ENCODE data around the gene SORL1-AS1.

Gene SORL1-AS1

GRCh38 chr11:121435132-121435531 is 17.6 kb downstream of the SORL1-AS1 start:
- H4K20me1 ChIP-seq (ENCODE audit: insufficient read depth, low read length): no peaks in the 10 kb centered on the region
- H3K4me3 ChIP-seq (ENCODE audit: insufficient read depth, low read depth, low read length): no peak overlapping the region
- CTCF ChIA-PET: interaction anchor here (1.8 kb wide), 1 partner anchor 11 kb away, joined by 6 read pairs; no protein-coding TSS in a partner anchor
- H4K91ac ChIP-seq (ENCODE audit: insufficient read depth, low read depth, low read length): no peak overlapping the region
- H2BK5ac ChIP-seq (ENCODE audit: low read depth, low read length, poor library complexity, severe bottlenecking): no peak overlapping the region
- DNase-seq (no peak), ATAC-seq (ENCODE audit: low read depth) (no peak)
- no CpG with 5 or more reads among the region's 4 CpGs for WGBS, 2 experiments (ENCODE audit: extremely low coverage in 2 of 2, insufficient read length in 1 of 2)
- H3K9me1 ChIP-seq (ENCODE audit: insufficient read depth, low read length): no peaks in the 10 kb centered on the region
- H4K8ac ChIP-seq (ENCODE audit: low read depth in 2 of 2, low read length in 2 of 2): no peak overlapping the region
- H3K18ac ChIP-seq (ENCODE audit: low read depth, low read length): no peak overlapping the region
- H3K27ac ChIP-seq (ENCODE audit: insufficient read depth, low read length): no peak overlapping the region
- no peak overlapping the region for H2AK5ac ChIP-seq (ENCODE audit: low read depth, low read length)
- no peak overlapping the region for H3K4ac ChIP-seq (ENCODE audit: low read depth, low read length)
- dilution Hi-C loops (cut with HindIII; ENCODE audit: low sequenced_read_pairs, unreplicated experiment) (no loop called here), in situ Hi-C loops (cut with MboI; ENCODE audit: low sequenced_read_pairs) (no loop called here), intact Hi-C loops (cut with micrococcal nuclease) (no loop called here)
- no peak overlapping the region for H2AK9ac ChIP-seq (replicated peaks; ENCODE audit: low read depth, low read length, poor library complexity)
- H3K23ac ChIP-seq (ENCODE audit: low read depth, low read length): no peak overlapping the region
- H3K56ac ChIP-seq (ENCODE audit: extremely low read depth, insufficient read depth, low read length): no peak overlapping the region
- no peak overlapping the region for H2BK15ac ChIP-seq (ENCODE audit: low read depth, low read length)
- H3K79me1 ChIP-seq (ENCODE audit: low read depth in 1 of 2, low read length in 2 of 2): no peaks in the 10 kb centered on the region
- H3K36me3 ChIP-seq (ENCODE audit: control insufficient read depth, insufficient read depth, low read length): no peaks in the 10 kb centered on the region
- no TSS peak for BruUV-seq (replicated peaks)
- no peak overlapping the region for H2BK120ac ChIP-seq (ENCODE audit: low read depth, low read length)
- no peaks in the 10 kb centered on the region for H3K9me3 ChIP-seq (ENCODE audit: control insufficient read depth, insufficient read depth, low read length)
- no peak for TF ChIP-seq BHLHE40 (IDR thresholded peaks at IDR 0.05; ENCODE audit: low read depth, low read length)
- TF ChIP-seq, protein P1, sequence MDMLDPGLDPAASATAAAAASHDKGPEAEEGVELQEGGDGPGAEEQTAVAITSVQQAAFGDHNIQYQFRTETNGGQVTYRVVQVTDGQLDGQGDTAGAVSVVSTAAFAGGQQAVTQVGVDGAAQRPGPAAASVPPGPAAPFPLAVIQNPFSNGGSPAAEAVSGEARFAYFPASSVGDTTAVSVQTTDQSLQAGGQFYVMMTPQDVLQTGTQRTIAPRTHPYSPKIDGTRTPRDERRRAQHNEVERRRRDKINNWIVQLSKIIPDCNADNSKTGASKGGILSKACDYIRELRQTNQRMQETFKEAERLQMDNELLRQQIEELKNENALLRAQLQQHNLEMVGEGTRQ (IDR thresholded peaks at IDR 0.05; ENCODE audit: low read depth, low read length): no peak
- no peak for TF ChIP-seq POLR2A (IDR thresholded peaks at IDR 0.05; ENCODE audit: low read depth, low read length)
- no peak for TF ChIP-seq SMC3 (IDR thresholded peaks at IDR 0.05; ENCODE audit: low read depth, low read length)
- TF ChIP-seq CTCF (conservative IDR thresholded peaks at IDR 0.05; ENCODE audit: low read depth, low read length): no peak
- TF ChIP-seq MXI1 (IDR thresholded peaks at IDR 0.05; ENCODE audit: borderline replicate concordance, low read depth, low read length): no peak
- no peak for TF ChIP-seq MAZ (IDR thresholded peaks at IDR 0.05; ENCODE audit: borderline replicate concordance, low read depth, low read length)
- TF ChIP-seq CHD1 (IDR thresholded peaks at IDR 0.05; ENCODE audit: low read depth, low read length): no peak
- TF ChIP-seq RCOR1 (IDR thresholded peaks at IDR 0.05; ENCODE audit: insufficient replicate concordance, low read length): no peak
- no peak for TF ChIP-seq CEBPB (IDR thresholded peaks at IDR 0.05; ENCODE audit: low read depth, low read length)
- no peak for TF ChIP-seq RFX5 (IDR thresholded peaks at IDR 0.05; ENCODE audit: low read depth, low read length)
- no peak for TF ChIP-seq NFE2L2 (IDR thresholded peaks at IDR 0.05; ENCODE audit: low read depth, low read length)
- TF ChIP-seq FOS (IDR thresholded peaks at IDR 0.05; ENCODE audit: low read depth, low read length): no peak
- TF ChIP-seq RAD21 (IDR thresholded peaks at IDR 0.05; ENCODE audit: low read length): no peak
- no peak for TF ChIP-seq MAFK (IDR thresholded peaks at IDR 0.05; ENCODE audit: low read depth, low read length)
- no peak for TF ChIP-seq ELK1 (IDR thresholded peaks at IDR 0.05; ENCODE audit: borderline replicate concordance, low read depth, low read length)
- H4K5ac ChIP-seq (ENCODE audit: low read depth, low read length): no peak overlapping the region
- no peak overlapping the region for H3K9ac ChIP-seq (ENCODE audit: low read depth, low read length)
- H3K4me1 ChIP-seq (ENCODE audit: control insufficient read depth, insufficient read depth, low read length): no peaks in the 10 kb centered on the region
- no peak overlapping the region for H2BK20ac ChIP-seq (ENCODE audit: low read depth, low read length)
- no peak overlapping the region for H3K14ac ChIP-seq (replicated peaks; ENCODE audit: low read depth, low read length)
- POLR2A ChIA-PET (ENCODE audit: unreplicated experiment): no interaction called here
- no peak overlapping the region for H3K4me2 ChIP-seq (ENCODE audit: low read depth, low read length)
- peaks cover 25% of the 10 kb centered on the region for H3K27me3 ChIP-seq (ENCODE audit: control insufficient read depth, insufficient read depth, low read length)
- no peak overlapping the region for H2AFZ ChIP-seq (replicated peaks; ENCODE audit: low read length, poor library complexity)

Measured in IMR-90 (cell line).